PC-3 (cell line): ENCODE measurements around the gene GPA33. TPM values are rescaled to one million over a fixed set of nuclear protein-coding genes. Genes with fewer than 3 reads are reported as not detected.

ENCODE experiments used
- total RNA-seq: library from RNA; depleted of rRNA; stranded (reverse); fragments of >200 nt; gene quantifications from 2 replicates; pipeline ENCODE4 v1.2.3, GENCODE V29; 2014; rRNA removed

GPA33 gene
- total RNA-seq, 1 experiment from 2014 or later = 0.04 TPM

Other genes with a start within 250 kb of the GPA33 start
- 12.4 and 15.3 TPM in 2 replicates for gene TADA1, start 214.1 kb downstream of the GPA33 start, total RNA-seq
- gene ILDR2, start 114.8 kb downstream of the GPA33 start, total RNA-seq = under 0.01 TPM in 1 of 2 replicates, not detected in the other
- gene MAEL, start 101.1 kb downstream of the GPA33 start, total RNA-seq = not detected in 2 replicates
- gene STYXL2, start 3.7 kb upstream of the GPA33 start, total RNA-seq = not detected in 2 replicates
- 8.7 and 17.9 TPM in 2 replicates for gene POU2F1, start 130.5 kb upstream of the GPA33 start, total RNA-seq